ENCODE measurements around the gene ADAMTSL3.

ADAMTSL3 gene

DNA sequence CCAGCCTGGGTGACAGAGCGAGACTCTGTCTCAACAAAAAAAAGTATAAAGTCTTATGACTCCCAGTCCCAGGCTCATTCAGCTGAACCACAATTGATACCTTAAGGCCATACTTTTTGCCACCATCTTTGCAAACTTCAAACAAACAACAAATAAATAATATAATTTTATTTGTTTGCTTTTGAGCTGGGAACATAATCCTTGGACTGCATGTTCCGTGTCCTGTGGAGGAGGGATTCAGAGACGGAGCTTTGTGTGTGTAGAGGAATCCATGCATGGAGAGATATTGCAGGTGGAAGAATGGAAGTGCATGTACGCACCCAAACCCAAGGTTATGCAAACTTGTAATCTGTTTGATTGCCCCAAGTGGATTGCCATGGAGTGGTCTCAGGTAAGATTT is 238.6 kb downstream of the ADAMTSL3 start:
- DNase-seq = no peak

DNA sequence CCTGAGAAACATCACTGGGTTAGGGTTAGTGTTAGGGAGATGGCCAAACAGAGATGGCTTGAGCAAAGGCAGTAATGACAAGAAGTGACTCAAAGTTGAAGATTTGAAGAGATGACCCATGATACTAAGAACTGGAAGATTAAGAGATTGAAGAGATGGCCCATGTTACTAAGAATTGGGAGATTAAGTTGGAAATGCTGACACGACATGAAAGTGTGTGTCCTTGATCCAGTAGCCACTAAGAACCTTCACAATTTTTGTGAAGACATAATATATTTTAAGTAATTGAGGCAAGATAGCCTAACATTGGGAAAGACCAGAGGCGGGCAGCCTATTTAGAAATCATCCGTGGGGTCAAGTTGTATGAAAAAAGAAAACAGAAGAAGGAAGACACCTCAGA is 239.4 kb downstream of the ADAMTSL3 start:
- DNase-seq = no peak

DNA sequence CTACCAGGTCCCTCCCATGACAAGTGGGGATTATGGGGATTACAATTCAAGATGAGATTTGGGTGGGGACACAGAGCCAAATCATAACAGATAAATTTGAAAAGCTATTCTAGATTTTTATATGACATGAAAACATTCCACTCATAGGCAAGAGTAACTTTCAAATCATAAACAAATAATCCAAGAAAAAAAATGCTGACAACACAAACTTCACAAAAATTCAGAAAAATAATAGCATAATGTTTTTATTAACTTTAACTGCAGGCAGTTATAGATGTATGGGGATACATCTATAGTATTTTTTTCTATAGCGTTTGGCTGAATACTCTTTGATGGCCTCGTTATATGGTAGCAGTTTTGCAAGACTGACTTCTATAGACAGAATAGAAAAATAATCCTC is 243.1 kb downstream of the ADAMTSL3 start:
- no peak for DNase-seq

DNA sequence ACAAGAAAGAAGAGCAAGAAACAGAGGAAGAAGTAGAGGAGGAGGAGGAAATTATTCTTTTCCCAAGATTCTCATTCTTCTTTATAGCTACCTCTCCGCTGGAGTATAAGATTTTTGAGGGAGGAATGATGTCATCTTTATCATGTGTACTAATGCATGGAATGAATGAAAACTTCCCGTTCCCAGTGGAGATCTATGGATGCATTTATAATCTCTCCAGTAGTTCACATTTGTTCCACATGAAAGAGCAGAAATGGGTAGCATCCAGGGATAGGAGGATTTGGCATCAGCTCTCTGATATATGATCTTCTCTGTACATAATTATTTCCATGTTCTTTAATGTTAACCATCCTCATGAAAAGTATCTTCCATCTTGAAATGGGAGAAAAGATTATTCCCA is 244.4 kb downstream of the ADAMTSL3 start:
- DNase-seq = no peak

DNA sequence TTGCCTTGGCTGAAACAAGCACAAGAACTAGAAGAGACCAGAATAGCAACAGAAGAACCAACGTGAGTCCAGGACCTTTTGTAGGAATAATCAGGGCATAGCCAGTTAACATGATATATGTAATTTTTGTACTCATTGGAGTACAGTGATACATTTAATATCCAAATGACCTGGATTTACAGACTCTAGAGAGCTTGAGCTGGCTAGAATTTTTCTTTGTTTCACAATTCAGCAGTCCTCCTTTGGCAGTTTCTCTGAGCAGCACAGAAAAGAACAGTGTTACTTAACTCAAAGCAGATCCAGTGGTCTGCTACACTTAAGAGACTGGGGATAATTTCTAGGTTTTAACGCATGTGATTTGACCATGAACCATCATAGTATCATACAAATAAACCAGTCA is 245.7 kb downstream of the ADAMTSL3 start:
- no peak for DNase-seq

DNA sequence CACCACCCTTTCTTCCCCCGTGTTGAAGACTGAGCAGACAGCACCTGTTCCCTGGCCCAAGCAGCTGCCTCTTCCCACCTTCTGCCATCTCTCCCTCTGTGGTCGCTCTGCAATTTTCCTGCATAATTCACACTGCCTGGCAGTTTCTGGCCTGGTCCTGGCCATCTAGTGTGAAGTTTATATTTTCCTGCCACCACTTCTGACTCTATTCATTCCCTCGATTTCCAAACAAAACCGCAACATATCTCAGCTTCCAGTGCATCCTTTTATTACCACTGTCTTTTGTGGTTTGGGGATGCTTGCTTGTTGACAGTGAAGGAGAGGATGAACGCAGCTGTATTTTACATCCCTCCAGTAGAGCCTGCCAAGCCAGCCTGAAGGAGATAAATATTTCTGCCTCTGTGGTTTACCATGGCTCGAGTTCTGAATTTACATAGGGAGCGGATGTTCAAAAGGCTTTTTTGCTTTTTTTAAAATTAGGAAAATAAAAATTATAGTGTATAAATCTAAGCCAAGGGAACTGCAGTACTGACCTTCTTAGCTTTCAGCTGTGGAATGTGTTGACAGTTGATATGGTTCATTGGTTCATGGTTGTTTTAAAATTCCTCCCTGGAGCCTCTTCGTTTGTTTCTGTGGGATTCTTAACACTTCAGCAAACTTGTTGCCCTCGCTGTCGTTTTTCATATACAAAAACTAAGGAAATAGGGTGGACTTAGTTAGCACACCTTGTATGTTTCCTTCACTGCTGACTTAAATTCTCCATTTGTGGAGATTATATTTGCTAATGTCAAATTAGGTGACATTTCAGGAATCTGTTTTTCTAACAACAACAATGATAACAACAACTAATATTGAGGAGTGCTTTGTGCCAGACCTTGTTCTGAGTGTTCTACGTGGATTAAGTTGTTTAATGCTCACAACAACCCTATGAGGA is 250.5 kb downstream of the ADAMTSL3 start:
- no peak for DNase-seq

GRCh38 chr15:83905556-83906273 is 251.8 kb downstream of the ADAMTSL3 start:
- DNase-seq = no peak

- no peak for DNase-seq
These were observed 257.4 kb downstream of the ADAMTSL3 start for GRCh38 chr15:83911345-83911744.

DNA sequence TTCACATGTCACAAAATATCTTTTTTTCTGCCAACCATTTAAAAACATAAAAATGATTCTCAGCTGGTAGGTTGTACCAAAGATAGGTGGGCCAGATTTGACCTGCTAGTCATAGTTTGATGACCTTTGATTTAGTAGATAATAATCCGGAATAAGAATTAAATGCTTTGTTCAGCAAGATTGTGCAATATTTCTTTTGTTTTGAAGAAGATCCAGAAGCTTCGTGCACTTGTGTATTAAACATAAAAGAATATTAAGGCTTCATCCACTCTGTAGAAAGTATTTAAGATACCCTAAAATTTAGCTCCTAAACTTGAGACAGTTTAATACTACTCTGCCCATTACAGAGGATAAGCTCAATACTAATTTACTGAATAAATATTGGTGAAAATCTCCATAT is 258.4 kb downstream of the ADAMTSL3 start:
- DNase-seq = no peak

DNA sequence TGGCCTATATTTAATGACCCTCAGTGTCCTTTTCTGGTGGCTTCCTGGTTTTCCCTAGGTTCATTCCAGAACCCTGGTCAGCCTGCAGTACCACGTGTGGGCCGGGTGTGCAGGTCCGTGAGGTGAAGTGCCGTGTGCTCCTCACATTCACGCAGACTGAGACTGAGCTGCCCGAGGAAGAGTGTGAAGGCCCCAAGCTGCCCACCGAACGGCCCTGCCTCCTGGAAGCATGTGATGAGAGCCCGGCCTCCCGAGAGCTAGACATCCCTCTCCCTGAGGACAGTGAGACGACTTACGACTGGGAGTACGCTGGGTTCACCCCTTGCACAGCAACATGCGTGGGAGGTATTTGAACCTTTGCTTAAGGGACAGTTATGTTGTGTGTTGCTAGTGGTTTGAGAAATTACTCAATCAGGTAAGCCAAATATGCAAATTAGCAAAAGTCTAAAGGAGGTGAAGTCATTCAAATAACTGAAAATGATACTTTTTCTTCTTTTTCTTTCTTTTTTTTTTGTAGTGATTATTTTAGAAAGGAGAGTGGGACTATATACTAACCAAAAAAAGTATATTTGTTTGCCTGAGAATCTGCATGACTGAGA is 259.2 kb downstream of the ADAMTSL3 start:
- DNase-seq = no peak

- no peak for DNase-seq
These were observed 261.0 kb downstream of the ADAMTSL3 start for GRCh38 chr15:83914906-83915305.

DNA sequence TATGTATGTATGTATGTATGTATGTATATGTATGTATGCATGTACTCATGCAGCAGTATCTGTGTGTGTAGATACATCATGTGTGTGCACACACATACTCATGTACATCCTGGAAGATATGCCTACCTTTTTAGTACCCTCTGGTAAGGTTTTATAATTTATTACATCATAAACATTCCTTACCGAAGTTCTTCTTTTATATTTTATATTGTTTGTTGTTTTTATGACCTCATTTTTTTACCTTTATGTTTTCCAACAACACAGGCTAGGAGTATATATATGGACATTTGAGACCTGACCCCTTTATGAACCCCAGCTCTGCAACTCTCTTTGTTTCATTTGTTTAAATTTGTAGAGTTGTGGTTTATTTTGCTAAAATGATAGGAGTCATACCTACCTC is 263.5 kb downstream of the ADAMTSL3 start:
- no peak for DNase-seq

GRCh38 chr15:83918011-83918410 is 264.1 kb downstream of the ADAMTSL3 start:
- DNase-seq = no peak

- no peak for DNase-seq
These were observed 265.5 kb downstream of the ADAMTSL3 start for GRCh38 chr15:83919319-83919830.

DNA sequence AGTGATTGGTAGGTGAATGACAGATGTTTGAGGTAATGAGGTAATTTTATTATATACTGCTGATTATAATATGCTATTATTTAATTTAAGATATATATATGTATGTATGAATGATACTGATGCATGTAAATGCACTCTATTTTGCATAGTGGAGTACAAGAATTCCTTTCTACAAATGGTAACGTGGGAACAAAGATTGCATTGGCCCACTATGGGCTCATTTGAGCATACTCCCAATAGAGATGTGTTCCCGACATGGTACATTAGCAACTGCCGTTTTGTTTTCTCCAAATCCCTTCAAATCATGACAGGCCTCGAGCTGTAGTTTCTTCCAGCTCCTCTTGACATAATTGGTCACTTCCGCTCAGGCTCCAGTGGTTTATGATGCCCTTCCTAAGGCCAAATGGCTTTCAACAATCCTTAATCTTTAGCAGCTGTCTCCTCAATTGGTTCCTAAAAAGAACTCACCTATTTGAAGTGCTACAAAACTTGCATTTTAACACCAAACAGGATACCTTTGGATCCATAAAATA is 266.1 kb downstream of the ADAMTSL3 start:
- DNase-seq = no peak

GRCh38 chr15:83922649-83923294 is 268.8 kb downstream of the ADAMTSL3 start:
- DNase-seq = no peak

- no peak for DNase-seq
These were observed 272.2 kb downstream of the ADAMTSL3 start for GRCh38 chr15:83926116-83926515.

- DNase-seq = no peak
These were observed 273.9 kb downstream of the ADAMTSL3 start for GRCh38 chr15:83927704-83928391.

- no peak for DNase-seq
These were observed 274.4 kb downstream of the ADAMTSL3 start for GRCh38 chr15:83928392-83928734.

GRCh38 chr15:83928878-83929418 is 275.0 kb downstream of the ADAMTSL3 start:
- DNase-seq = no peak

- DNase-seq = no peak
These were observed 275.7 kb downstream of the ADAMTSL3 start for GRCh38 chr15:83929619-83930018.
